ENCODE measurements around the gene GADD45G. TPM values are rescaled to one million over a fixed set of nuclear protein-coding genes. Genes with fewer than 3 reads are reported as not detected.

Gene GADD45G
- total RNA-seq, 2 donors from 2014 or later: 80.0 to 294 TPM

DNA sequence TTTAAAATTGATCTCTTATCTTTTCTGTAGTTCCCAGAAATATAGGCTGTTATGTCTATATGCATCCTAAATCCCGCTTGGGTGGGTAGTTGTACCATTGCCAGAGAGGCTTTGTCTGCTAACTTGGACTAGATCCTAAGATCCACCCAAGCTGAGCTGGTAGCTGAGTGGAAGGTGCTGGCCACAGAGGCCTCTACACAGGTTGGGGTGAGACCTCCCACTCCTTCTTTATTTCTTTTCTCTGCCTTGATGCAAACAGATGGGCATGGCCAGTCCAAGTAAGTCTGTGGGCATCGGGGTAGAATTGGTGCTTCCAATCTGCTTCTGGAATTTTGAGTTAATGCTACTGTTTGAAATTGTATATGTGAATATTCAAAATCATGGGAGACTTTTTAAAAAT, 14.4 kb upstream of the GADD45G start:
- DNase-seq (ENCODE audit: low spot score): peak; percentile 16
- Histone ChIP-seq H3K36me3 (no peaks in the 10 kb centered on the region), H3K9me3 (no peaks in the 10 kb centered on the region), H3K4me1 (no peaks in the 10 kb centered on the region), H3K27me3 (no peaks in the 10 kb centered on the region), H3K4me3 (no peak overlapping the region), H3K27ac (no peak overlapping the region)
- TF ChIP-seq, protein P1, sequence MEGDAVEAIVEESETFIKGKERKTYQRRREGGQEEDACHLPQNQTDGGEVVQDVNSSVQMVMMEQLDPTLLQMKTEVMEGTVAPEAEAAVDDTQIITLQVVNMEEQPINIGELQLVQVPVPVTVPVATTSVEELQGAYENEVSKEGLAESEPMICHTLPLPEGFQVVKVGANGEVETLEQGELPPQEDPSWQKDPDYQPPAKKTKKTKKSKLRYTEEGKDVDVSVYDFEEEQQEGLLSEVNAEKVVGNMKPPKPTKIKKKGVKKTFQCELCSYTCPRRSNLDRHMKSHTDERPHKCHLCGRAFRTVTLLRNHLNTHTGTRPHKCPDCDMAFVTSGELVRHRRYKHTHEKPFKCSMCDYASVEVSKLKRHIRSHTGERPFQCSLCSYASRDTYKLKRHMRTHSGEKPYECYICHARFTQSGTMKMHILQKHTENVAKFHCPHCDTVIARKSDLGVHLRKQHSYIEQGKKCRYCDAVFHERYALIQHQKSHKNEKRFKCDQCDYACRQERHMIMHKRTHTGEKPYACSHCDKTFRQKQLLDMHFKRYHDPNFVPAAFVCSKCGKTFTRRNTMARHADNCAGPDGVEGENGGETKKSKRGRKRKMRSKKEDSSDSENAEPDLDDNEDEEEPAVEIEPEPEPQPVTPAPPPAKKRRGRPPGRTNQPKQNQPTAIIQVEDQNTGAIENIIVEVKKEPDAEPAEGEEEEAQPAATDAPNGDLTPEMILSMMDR (IDR thresholded peaks at IDR 0.05): no peak

GRCh38 chr9:89591274-89592212, 13.3 kb upstream of the GADD45G start:
- H3K27ac ChIP-seq: no peak overlapping the region
- TF ChIP-seq, protein P1 (IDR thresholded peaks at IDR 0.05): no peak
- H3K9me3 ChIP-seq: no peaks in the 10 kb centered on the region
- H3K27me3 ChIP-seq: no peaks in the 10 kb centered on the region
- DNase-seq (ENCODE audit: low spot score): peak; percentile 40
- H3K4me3 ChIP-seq: no peak overlapping the region
- H3K4me1 ChIP-seq: no peaks in the 10 kb centered on the region
- no peaks in the 10 kb centered on the region for H3K36me3 ChIP-seq

DNA sequence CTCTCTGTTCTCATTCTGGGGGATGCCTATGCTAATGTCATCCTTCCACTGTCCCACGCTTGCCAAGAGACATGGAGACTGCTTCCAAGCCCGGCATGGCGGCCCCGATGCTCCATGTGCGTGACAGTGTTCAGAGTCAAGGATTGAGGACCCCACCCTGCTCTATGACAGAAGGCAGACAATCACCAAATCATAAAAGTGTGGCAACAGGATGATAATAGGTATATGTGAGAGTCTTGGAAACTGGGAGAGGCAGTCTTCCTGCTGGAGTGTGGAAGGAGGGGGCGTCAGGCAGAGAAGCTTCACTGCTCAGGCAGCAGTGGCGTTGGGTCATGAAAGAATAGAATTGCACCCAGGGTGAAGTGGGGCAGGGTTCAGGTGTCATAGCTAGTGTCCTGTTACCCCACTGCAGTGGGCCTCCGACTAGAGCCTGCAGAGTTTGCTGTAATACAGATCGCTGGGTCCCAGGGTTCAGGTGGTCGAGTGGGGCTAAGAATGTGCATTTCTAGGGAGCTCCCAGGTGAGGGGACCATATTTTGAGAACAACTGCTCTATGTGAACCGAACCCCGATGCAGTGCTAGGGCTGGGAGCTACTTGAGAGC, 12.5 kb upstream of the GADD45G start:
- peak; percentile 54 for DNase-seq (ENCODE audit: low spot score)
- H3K36me3 ChIP-seq: no peaks in the 10 kb centered on the region
- no peak overlapping the region for H3K27ac ChIP-seq
- no peaks in the 10 kb centered on the region for H3K27me3 ChIP-seq
- TF ChIP-seq, protein P1 (IDR thresholded peaks at IDR 0.05): no peak
- H3K4me1 ChIP-seq: no peaks in the 10 kb centered on the region
- H3K4me3 ChIP-seq: no peak overlapping the region
- H3K9me3 ChIP-seq: no peaks in the 10 kb centered on the region

DNA sequence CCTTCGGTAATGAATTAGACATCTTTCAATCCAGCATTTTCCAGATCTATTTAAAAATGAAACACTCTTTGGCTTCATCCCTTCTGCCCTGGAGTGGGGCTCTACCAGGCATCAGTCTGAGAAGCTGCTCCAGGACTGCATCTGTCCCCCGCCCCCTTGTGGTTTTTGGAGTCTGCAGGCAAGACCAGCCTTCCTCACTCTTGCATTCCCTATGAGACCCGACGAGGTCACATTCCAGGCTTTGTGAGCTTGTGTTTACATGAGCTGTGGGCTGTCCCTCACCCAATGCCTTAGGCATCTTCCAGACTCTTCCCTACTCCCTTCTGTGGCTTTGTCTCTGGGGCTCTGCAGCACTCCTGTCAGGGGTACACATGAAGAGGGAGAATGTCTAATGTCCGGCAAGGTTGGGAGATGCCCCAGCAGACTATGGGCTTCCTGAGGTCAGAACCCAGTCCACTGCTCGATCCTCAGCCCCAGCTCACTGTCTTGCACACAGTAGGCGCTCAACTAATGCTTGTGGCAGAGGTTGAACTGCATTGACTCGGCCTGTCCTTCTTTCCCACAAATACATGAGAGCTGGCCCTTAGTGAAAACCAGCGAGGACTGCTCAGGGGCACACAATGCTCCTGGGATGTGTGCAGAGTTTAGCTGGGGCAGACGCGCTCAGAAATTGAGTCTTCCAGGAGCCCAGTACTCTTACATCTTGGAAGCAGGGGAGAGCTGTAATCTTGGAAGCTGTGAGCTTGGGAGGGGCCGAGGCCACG, 11.7 kb upstream of the GADD45G start:
- no peaks in the 10 kb centered on the region for H3K27me3 ChIP-seq
- H3K36me3 ChIP-seq: no peaks in the 10 kb centered on the region
- no peaks in the 10 kb centered on the region for H3K4me1 ChIP-seq
- H3K4me3 ChIP-seq: no peak overlapping the region
- TF ChIP-seq, protein P1 (IDR thresholded peaks at IDR 0.05): no peak
- H3K9me3 ChIP-seq: no peaks in the 10 kb centered on the region
- DNase-seq (ENCODE audit: low spot score): peak; percentile 56
- no peak overlapping the region for H3K27ac ChIP-seq

DNA sequence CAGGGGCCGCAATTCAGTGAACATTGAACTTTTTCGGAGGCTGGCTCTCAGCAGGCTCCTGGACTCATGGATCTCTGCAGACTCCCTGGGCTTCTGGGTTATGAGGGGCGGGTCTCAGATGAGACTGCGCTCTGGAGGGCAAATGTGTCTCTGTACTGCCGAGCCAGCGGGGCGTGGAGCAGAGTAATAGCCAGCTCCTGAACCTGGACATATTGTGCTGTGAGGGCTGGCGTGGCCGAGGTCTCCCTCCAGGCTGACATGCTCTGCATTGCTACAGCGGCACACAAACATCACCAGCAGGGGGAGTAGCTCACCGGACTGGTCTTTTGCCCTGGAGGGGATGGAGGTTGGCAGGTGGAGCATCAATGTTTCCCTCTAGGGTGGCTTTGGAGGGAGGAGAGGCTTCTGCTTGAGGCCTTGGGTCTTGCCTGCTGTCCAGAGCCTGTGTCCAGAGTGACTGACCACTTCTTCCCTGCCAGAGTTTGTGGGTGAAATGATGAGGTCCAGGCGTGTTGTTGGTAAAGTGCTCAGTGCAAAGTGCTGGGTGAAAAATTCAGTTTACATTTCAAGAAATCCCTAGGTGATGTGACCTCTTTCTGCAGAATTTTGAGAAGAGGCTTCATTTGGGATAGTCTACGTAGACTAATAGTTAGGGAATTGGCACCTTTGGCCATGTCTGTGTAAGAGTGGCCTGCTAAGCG, 10.9 kb upstream of the GADD45G start:
- Histone ChIP-seq H3K36me3 (no peaks in the 10 kb centered on the region), H3K27me3 (no peaks in the 10 kb centered on the region), H3K9me3 (no peaks in the 10 kb centered on the region), H3K4me3 (no peak overlapping the region), H3K4me1 (no peaks in the 10 kb centered on the region), H3K27ac (no peak overlapping the region)
- TF ChIP-seq, protein P1 (IDR thresholded peaks at IDR 0.05): peak; percentile 30 to 67
- peak; percentile 57 for DNase-seq (ENCODE audit: low spot score)
